Prostate gland (tissue), 2 donors: Measurements from ENCODE around the gene CAMSAP1. TPM values are rescaled to one million over a fixed set of nuclear protein-coding genes. Genes with fewer than 3 reads are reported as not detected.

ENCODE experiments used
- DNase-seq: peaks from one replicate; pipeline ENCODE4 v3.0.0-alpha.2; 2019; ENCODE audit warnings: low spot score
- H3K27ac ChIP-seq, 2 donors: fragments of 200-600 bp; sonication (generic); 2 replicates each; pipeline ENCODE4 v1.5.1; 2017 to 2019
- H3K27me3 ChIP-seq: fragments of 200-600 bp; sonication (generic); replicated peaks from 2 replicates; pipeline ENCODE4 v1.5.1; 2019; ENCODE audit not compliant: insufficient read depth
- H3K36me3 ChIP-seq, 2 donors: fragments of 200-600 bp; sonication (generic); 1 replicate in 1 of 2; 2 replicates in 1 of 2; pipeline versions ENCODE4 v1.5.1 to v1.8.1; 2017 to 2019
- H3K4me1 ChIP-seq: fragments of 200-600 bp; sonication (generic); replicated peaks from 2 replicates; pipeline ENCODE4 v1.5.1; 2019
- H3K4me3 ChIP-seq, 2 donors: fragments of 200-600 bp; sonication (generic); 2 replicates each; pipeline ENCODE4 v1.5.1; 2017 to 2019
- H3K9me3 ChIP-seq: fragments of 200-600 bp; sonication (generic); 2 replicates; pipeline ENCODE4 v1.5.1; 2017
- POLR2A ChIP-seq: fragments of 450-650 bp; IDR thresholded peaks from one replicate; pipeline ENCODE4 v1.6.1; 2016; ENCODE audit warnings: antibody characterized with exemption, mild to moderate bottlenecking
- POLR2AphosphoS5 ChIP-seq: sonication (generic); formaldehyde crosslinking; IDR thresholded peaks from one replicate; pipeline ENCODE4 v1.6.1; 2017; ENCODE audit warnings: antibody characterized with exemption
- WGBS: methylation state at CpG from one replicate; pipeline ENCODE4 v1.1.5; 2018; 5-methylcytosine and 5-hydroxymethylcytosine counted together
- intact Hi-C: fragments of 100-400 bp; cut with DNase I; formaldehyde crosslinking; loops from one replicate; pipeline ENCODE4 v1.14.2; 2022
- total RNA-seq, 2 donors: library from RNA; depleted of rRNA; stranded (reverse); fragments of >200 nt; gene quantifications; one replicate each; pipeline ENCODE4 v1.1.0, GENCODE V29; 2016
- TF ChIP-seq, protein P1 (sequence below), 4 experiments: fragments of 200-600 bp in 2 of 4; fragments of 450-650 bp in 2 of 4; sonication (generic) in 2 of 4; IDR thresholded peaks; 1 replicate in 3 of 4; 2 replicates in 1 of 4; pipeline ENCODE4 v1.5.1; 2016 to 2019; ENCODE audit warnings: antibody characterized with exemption in 4 of 4, mild to moderate bottlenecking in 2 of 4, moderate library complexity in 2 of 4

CAMSAP1 gene
- total RNA-seq, 2 donors from 2014 or later: 28.3 to 86.6 TPM

DNA sequence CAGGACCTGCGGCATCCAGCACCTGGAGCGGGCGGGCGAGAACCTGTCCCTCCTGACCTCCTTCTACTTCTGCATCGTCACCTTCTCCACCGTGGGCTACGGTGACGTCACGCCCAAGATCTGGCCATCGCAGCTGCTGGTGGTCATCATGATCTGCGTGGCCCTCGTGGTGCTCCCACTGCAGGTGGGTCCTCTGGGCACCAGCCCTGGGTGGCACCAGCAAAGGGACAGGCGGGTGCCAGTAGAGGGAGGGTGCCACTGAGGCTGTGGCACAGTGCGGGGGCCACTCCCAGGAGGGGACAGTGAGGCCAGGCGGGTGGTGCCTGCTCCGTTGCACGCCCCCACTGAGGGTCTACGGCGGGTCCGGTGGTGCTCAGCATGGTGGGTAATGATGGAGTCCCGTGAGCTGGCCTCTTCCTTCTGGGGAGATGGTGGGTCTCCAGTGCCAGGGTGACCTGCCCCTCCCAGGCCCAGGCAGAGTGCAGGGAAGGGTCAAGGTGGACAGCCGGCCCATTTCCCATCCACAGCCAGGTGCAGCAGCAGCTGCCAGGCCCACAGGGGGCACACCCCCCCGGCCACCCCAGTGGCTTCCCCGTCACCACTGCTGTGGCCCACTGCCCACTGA, 147.6 kb downstream of the CAMSAP1 start:
- no peaks in the 10 kb centered on the region for H3K9me3 ChIP-seq
- 91% methylated on average over 16 of the region's 24 CpGs for WGBS
- no peak for DNase-seq
- H3K4me3 ChIP-seq: no peak overlapping the region
- no peak for TF ChIP-seq POLR2AphosphoS5
- TF ChIP-seq POLR2A: no peak
- TF ChIP-seq, protein P1, sequence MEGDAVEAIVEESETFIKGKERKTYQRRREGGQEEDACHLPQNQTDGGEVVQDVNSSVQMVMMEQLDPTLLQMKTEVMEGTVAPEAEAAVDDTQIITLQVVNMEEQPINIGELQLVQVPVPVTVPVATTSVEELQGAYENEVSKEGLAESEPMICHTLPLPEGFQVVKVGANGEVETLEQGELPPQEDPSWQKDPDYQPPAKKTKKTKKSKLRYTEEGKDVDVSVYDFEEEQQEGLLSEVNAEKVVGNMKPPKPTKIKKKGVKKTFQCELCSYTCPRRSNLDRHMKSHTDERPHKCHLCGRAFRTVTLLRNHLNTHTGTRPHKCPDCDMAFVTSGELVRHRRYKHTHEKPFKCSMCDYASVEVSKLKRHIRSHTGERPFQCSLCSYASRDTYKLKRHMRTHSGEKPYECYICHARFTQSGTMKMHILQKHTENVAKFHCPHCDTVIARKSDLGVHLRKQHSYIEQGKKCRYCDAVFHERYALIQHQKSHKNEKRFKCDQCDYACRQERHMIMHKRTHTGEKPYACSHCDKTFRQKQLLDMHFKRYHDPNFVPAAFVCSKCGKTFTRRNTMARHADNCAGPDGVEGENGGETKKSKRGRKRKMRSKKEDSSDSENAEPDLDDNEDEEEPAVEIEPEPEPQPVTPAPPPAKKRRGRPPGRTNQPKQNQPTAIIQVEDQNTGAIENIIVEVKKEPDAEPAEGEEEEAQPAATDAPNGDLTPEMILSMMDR (IDR thresholded peaks at IDR 0.05): no peak
- no peak overlapping the region for H3K27ac ChIP-seq
- no peaks in the 10 kb centered on the region for H3K36me3 ChIP-seq
- intact Hi-C loops: no loop called here
- no peaks in the 10 kb centered on the region for H3K27me3 ChIP-seq
- H3K4me1 ChIP-seq: no peaks in the 10 kb centered on the region

DNA sequence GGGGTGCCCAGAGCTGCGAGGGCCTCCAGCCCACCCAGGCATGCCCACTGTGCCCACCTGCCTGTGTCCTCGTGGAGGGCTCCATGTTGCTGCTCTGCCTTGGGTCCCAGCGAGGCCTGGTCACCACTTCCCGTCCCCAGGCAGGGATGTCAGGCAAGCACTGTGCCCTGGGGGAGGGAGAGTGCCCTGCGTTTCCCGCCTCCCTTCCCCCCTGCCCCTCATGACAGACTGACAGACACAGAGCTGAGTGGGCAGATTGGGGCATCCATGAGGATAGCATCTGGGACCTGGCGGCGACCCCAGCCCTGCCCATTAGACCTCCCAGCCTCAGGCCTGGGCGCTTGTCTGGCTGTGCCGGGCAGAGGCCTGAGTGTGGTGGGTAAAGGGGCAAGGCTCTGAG, 148.5 kb downstream of the CAMSAP1 start:
- H3K27ac ChIP-seq: no peak overlapping the region
- no peaks in the 10 kb centered on the region for H3K36me3 ChIP-seq
- WGBS: 94% methylated on average over 10 of the region's 10 CpGs
- intact Hi-C loops: no loop called here
- TF ChIP-seq, protein P1 (IDR thresholded peaks at IDR 0.05): no peak
- TF ChIP-seq POLR2A (no peak), POLR2AphosphoS5 (no peak)
- DNase-seq: no peak
- no peaks in the 10 kb centered on the region for H3K9me3 ChIP-seq
- H3K4me1 ChIP-seq: no peaks in the 10 kb centered on the region
- no peaks in the 10 kb centered on the region for H3K27me3 ChIP-seq
- no peak overlapping the region for H3K4me3 ChIP-seq

Other genes with a start within 250 kb of the CAMSAP1 start
- not detected for gene LCN9, start 244.2 kb downstream of the CAMSAP1 start, total RNA-seq
- gene SOHLH1, start 208.1 kb downstream of the CAMSAP1 start, total RNA-seq: 10 to 100 TPM in 1 of 2 donors, not detected in 1; 16.8 TPM
- gene KCNT1, start 205.4 kb downstream of the CAMSAP1 start, total RNA-seq: 1 to 10 TPM in 1 of 2 donors, under 1 TPM in 1; 0.09 to 3.0 TPM
- 10 to 100 TPM; 53.7 to 59.1 TPM for gene UBAC1, start 53.8 kb upstream of the CAMSAP1 start, total RNA-seq
- gene NACC2, start 187.7 kb upstream of the CAMSAP1 start, total RNA-seq: 10 to 100 TPM; 24.5 to 55.2 TPM
- 10 to 100 TPM; 44.7 to 65.1 TPM for gene TMEM250, start 211.3 kb upstream of the CAMSAP1 start, total RNA-seq